ENCODE results near the gene DCXR.

The DCXR gene

DNA sequence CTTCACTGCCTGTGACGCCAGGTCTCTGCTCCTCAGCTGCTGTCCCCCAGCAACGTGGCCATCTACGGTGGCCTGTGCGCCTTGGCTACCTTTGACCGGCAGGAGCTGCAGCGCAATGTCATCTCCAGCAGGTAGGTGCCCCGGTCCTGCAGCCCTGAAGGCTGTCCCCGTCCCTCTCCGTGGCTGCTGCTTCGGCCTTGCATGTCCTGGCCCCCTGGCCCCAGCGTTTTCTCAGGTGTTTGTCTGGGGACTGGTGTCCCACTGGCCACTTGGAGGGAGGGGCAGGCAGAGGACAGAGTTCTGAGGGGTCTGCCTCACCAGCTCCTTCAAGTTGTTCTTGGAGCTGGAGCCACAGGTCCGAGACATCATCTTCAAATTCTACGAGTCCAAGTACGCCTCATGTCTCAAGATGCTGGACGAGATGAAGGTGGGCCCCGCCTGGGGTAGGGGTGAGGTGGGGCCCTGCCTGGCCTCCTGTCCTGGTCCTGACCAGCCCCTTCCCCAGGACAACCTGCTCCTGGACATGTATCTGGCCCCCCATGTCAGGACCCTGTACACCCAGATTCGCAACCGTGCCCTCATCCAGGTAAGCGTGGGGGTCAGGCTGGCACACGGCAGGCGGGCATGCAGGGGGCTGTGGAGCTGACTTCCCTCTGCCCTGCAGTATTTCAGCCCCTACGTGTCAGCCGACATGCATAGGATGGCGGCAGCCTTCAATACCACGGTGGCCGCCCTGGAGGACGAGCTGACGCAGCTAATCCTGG lies 18.6 kb upstream of the DCXR start:
- DNase-seq: no peak

DNA sequence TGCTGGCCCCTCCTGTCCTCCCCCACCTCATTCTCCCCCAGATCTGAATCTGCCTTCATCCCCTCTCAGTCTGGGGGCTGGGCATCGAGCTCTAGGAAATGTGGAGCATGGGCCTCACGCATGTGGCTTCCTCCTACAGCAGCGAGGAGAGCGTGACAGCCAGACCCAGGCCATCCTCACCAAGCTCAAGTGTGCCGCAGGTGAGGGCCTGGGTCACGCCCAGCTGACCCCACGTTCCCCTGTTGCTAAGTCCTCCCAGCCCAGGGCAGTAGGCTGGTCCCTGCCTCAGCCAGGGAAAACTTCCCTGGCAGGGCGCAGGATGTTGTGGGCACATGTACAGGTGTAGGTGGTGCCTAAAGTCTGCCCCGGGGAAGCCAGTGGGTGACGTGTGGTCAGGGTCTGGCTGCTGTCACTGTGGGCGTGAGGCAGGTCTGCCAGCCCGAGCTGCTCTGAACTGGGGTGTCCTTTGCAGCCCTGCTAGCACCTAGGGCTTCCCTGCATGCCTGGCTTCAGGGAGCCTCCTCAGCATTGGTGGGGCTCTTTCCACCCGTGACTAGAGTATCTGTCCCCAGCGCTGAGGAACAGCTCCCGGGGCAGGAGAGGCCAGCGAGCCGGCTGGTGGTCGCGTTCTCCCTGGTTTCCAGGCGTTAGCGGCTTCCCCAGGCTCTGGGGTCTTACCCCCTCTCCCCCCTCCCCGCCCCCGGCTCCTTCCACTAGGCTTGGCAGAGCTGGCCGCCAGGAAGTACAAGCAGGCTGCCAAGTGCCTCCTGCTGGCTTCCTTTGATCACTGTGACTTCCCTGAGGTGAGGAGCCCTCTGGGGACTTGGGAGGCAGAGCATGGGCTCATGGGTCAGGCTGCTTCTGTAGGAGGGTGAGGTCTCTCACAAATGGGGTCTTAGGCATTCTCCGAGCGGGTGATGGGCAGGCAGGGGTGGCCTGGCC lies 17.8 kb upstream of the DCXR start:
- no peak for DNase-seq

DNA sequence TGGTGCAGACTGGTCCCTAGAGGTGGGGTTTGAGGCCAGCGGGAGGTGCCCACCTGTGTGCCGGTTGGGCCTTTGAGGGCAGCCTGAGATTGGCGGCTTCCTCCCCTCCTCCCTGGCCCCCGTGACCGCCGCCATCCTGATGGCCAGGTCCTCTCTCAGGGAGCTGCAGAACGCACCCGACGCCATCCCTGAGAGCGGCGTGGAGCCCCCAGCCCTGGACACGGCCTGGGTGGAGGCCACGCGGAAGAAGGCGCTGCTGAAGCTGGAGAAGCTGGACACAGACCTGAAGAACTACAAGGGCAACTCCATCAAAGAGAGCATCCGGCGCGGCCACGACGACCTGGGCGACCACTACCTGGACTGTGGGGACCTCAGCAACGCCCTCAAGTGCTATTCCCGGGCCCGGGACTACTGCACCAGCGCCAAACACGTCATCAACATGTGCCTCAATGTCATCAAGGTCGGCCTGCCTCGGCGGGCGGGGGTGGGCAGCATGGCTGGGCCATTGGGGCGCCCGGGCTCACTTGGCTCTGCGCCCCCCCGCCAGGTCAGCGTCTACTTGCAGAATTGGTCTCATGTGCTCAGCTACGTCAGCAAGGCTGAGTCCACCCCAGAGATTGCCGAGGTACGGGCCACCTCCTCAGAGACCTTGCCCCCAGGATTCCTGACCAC lies 17.0 kb upstream of the DCXR start:
- DNase-seq: no peak

DNA sequence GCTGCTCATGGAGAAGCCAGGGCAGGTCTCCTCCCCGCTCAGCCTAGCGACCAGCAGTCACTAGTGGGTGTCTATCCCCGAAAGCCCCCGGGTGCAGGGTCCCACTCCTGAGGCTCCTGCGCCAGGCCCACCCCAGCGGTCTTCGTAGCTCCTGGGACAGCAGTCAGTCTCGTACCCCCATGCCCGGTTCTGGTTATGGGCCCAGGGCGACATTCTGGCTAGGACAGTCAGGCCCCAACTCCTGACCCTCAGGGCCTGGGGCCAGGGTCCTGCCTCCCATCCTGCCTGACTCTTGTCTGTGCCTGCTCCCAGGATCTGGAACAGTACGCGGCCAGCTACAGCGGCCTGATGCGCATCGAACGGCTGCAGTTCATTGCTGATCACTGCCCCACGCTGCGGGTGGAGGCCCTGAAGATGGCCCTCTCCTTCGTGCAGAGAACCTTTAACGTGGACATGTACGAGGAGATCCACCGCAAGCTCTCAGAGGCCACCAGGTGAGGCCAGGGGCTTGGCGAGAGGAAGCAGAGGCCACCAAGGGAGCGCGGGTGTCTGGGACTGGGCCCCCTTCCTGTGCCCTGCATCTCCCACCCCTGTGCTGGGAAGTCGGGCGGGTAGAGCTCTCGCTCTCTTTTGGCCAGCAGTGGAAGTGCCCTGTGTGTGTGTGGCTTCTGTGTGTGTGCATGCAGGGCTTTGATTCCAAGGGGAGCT lies 16.2 kb upstream of the DCXR start:
- no peak for DNase-seq

DNA sequence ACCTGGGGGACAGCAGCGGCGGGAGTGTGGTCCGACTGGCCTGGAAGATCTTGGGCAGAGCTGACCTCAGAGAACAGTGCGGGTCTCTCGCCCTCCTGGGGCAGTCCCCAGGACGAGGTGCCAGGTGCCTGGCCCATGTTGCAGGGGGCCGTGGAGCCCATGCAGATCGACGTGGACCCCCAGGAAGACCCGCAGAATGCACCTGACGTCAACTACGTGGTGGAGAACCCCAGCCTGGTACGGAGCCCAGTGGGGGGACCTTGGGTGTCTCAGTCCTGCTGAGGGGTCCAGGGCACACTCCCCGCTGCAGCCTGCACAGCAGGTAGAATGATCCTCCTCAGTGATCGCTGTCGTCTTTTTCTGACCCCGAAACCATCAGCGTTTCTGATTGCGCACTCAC lies 15.6 kb upstream of the DCXR start:
- no peak for DNase-seq

DNA sequence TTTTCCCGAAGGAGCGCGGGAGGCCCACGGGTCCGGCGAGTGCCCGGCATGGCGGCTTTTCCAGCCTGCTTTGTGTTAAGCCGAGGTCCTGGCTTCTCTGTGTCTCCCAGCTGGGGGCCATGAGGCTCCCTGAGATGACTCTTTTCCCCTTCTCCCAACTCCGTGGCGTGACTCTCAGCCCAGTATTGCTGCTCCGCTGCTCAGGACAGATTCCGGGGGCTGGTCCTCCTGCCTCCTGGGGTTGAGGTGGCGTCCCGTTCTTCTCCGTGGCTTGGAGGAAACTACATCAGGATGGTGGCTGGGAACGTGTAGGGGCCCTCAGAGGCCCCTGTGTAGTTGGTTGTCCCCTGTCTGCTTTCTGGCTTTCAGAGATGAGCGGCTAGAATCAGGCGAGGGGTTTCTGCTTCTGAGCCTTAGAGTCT lies 15.2 kb upstream of the DCXR start:
- no peak for DNase-seq

DNA sequence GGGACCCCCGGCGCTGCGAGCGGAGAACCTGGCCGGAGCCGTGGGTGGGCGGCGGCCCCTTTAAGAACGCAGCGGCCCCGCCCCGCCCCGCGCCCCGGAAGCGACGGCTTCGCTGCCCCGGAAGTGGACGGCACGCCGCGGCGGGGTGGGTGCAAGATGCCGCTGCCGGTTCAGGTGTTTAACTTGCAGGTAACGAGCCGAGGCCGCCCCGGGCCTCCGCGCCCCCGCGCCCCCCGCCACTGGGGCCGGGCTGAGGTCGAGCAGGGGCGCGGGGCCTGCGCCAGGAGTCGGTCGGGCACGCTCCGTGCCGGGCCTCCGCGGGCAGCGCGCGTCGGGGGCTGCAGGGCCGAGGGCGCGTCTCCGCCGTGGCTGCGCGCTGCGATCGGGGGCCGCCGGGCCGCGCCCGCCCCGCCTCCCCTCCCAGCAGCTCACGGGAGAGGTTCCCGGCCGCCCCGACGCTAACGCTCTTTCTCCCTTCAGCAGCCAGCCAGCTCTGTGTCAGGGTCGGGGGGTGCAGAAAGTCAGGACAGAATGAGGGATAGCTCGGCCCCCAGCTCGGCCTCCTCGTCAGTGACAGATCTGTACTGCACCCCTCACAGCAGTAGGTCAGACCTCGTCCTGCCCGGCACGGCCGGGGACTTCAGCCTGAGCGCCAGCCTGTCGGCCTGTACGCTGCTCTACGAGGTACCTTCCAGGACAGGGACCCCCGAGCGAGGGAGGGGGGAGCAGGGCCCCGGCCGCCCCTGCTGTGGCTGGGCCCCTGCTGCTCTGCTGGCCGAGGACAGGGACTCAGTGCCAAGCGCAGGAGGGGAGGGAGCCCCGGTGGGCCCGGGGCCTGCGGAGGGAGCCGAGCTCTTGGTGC lies 14.5 kb upstream of the DCXR start, which contains the start of the genes GPS1 and RFNG:
TSS of gene GPS1 (plus strand) at position 123 of the 862 bp plus-strand sequence. CDS start at position 157, 34 bp downstream.
TSS of gene RFNG (minus strand) at position 36 of the 862 bp plus-strand sequence. CDS start 45 bp downstream, outside the sequence.
- peak; percentile 42 for DNase-seq

DNA sequence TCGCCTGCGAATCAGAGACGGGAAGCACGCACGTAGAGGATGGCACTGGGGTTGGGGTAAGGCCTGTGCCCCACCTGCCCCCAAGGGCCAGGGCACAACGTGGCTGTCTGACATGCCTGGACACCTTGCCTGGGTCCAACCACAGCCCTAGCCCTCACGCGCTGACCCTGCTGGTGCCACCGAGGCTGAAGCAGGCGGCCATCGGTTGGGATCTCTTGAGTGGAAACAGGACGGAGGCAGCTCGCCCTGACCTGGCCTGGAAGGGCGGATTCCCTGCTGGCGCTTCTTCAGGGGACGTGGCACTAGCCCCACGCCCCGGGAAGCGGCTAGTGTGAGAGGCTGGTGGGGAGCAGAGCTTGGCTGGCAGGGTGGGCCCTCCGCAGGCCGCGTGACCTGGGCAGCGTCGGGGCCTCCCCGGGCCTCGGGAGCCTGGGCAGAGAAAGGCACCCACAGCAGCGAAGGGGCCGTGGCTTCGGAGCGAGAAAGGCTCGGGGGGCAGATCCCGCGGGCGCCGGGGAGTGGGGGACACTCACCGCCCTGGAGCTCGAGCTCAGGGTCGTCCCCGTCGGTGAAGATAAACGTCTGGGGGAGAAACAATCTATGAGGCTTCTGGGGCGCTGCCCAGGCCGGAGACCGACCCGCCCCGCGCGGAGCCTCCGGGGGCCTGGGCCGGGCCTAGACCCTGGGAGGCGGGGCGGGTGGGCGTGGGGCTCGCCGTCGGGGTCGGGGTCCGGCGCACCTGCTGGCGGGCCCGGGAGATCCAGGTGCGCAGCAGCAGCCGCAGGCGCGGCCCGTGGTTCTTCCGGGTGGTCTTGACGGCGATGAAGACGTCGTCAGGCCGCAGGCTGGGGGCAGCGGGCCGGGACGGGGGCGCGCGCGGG lies 13.5 kb upstream of the DCXR start:
- peak; percentile 36 for DNase-seq

DNA sequence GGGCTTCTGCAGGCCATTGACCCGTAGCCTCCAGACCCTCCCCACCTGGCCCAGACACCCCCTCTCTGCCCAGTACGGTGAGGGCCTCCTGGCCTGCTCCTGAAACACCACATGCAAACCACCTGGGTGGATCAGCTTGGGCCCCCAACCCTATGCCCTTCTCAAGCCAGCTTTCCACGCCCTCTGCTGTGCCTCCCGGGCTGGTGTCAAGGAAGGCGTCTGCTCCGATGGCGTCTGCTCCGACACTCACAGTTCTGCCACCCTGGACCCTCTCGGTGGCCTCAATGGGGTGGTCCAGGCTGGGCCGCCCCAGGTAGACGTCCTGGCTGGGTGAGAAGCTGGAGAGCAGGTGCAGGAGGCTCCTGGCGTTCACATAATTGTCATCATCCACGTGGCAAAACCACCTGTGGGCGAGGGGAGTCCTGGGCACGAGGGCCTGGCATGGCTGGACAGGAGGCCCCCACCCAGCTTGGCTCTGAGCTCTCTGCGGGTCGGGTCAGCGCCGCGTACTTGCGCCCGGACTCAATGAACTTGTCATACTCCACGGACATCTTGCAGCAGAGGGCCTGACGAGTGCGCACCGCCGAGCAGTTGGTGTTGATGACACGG lies 12.8 kb upstream of the DCXR start:
- no peak for DNase-seq

DNA sequence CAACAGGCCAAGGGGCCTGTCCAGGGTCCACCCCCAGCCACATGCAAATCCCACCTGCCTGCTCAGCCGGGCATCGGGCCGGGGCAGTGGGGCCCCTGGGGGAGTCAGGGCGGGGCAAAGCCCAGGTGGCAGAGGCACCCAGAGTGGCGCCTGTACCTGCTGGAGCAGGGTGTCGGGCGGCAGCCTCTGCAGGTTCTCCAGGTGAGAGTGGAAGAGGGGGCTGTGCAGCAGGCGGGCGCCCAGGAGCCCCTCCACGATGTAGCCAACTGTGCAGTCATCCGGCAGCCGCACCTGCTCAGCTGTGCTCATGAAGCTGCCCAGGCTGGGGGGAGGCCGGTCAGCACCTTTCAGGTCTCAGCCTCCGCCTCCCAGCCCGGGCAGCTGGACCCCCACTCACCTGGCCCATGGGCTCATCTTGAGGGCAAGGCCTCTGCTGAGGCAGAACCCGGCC lies 12.0 kb upstream of the DCXR start:
- no peak for DNase-seq

DNA sequence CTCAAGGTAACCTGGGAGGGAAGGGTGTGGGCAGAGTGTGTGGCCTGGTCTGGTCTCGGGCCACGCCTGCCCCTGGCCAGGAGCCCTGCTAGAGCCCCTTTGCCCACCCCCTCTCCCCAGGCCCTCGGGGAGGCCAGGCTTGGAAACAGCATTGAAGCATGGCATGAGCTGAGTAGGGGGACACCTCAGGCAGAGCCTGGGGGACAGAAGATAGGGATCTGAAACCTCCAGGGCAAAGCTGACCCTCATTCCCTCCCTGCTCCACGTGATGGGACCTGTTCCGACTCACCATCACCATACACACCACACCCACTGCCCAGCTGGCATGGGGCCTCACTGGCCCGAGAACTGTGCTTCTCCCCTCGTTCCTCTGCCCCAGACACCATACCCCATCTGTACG lies 11.6 kb upstream of the DCXR start:
- no peak for DNase-seq

DNA sequence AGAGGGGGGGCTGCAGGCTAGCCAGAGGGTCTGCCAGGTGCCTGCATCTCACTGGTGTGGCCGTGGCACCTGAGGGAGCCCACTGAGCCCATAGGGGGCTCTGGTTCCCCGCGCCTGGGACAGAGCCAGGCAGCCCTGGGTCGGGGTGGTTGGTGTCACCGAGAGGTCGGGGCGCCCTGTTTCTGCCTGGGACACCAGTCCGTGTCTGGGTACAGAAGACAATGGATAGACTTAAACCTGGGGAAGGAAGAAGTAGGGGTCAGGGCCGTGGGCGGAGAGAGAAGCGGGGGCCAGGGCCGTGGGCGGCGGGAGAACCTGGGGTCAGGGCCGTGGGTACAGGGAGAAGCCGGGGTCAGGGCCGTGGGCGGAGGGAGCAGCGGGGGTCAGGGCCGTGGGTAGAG lies 11.1 kb upstream of the DCXR start:
- no peak for DNase-seq

DNA sequence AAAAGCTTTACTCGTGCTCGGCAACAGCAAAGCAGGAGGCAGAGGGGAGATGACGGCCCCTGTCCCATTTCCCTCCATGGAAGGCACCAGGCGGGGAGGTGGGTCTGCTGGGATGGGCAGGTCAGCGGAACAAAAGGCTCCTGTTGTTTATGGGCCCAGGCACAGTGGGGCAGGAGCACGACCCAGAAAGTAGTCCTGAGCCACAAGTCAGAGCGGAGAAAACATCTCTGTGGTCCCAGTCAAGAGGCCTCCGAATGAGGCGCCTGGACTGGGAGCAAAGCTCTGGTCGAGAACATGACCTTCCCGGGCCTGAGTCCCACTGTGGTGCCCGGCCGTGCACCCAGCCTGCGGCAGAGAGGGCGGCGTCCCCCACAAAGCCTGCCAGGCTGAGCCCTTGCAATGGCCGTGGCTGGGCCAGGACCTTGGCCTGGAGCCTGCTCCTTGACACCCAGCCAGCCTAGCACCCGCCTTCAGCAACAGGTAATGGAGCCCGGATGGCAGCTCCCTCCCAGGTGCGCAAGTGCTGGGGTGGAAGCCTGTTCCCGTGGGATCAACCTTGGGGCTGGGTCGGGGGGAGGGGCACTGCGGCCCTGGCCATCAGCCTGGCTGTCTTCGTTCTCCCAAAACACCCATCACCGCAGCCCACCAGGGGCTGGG lies 10.5 kb upstream of the DCXR start:
- DNase-seq: no peak

DNA sequence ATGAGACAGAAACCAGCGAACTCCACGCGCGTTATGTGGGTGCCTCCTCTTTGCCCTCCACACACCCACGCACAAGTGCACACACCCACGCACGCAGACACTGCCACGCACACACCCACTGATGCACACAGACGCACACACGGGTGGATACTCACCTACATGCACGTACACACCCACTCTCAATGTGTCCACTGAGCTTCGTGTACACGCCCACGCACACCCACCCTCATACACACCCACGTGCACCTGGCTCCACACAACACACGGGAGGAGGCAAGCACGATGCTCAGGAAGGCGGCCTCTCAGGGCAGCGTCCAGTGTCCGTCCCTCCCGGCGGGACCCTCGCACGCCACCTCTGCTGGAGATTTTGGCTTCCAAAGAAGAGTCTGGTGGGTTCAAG lies 9.9 kb upstream of the DCXR start:
- no peak for DNase-seq

DNA sequence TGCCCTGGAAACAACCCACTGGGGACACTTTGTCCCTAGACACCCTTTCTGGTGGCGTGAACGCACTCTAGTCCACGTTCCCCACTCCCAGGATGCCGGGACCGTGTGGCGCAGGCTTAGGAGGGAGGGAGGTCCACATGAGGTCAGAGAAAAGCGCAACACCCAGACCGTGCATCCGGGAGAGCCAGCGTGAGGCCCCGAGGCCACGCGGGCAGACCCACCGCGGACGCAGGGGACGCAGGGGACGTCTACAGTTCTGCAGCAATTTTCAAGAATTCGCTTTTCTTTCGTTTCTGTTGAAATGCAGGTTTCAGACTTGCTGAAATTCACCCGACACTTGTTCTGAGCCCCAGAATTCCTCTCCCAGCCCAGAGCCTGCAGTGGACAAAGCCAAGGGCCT lies 9.4 kb upstream of the DCXR start:
- no peak for DNase-seq

DNA sequence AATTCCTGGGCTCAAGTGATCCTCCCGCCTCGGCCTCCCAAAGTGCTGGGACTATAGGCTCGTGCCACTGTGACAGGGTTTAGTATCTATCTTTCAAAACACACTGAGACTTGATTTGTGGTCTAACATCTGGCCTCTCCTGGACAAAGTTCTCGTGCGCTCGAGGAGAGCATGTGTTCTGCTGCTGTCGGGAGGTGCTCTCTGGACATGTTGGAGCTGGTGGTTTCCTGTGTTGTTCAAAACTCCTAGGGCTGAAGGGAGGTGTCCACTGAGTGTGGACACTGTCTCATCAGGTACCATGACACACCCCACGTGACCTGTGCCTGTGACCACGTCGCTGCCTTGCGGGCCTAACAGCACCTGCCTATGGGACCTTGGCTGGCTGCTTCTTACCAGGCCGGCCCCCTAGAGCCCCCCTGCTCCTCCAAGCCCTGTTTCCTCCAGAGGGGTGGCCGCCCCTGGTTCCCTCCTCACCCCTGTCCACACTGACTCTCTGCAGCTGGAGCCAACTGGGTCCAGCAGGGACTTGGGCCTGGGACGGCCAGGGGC lies 8.5 kb upstream of the DCXR start:
- DNase-seq: no peak

DNA sequence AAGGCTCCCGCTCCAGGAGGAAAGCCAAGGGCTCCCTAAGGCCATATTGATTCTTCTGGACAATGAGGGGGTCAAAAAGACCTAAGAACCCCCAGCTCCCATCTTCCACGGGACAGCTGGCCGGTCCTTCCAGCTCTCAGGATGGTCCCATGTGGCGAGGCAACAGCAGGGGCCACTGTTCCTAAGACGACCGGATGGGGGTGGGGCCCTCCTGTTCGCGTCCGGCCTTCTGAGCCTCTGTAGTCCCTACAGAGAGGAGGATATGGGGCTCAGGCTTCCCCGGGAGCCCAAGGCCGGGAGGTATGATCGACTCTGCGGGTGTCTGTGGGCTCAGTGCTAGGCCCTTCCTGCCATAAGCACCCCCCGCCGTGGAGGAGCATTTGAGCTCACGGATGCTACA lies 6.0 kb upstream of the DCXR start:
- no peak for DNase-seq

DNA sequence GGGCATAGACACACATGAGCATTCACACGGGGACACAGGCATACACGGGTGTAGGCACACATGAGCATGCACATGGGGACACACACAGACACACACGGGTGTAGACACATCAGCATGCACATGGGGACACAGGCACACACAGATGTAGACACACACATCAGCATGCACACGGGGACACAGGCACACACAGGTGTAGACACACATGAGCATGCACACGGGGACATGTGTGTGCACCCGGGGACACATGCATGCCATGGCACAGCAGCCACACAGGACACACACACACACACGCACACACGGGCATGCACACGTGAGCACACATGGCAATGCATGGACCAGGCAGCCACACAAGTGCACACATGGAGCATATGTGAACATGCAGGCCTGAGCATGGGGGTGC lies 5.2 kb upstream of the DCXR start:
- no peak for DNase-seq
